Lower lobe of right lung (tissue), 2 donors: ENCODE data around the gene MFN2. TPM values are rescaled to one million over a fixed set of nuclear protein-coding genes. Genes with fewer than 3 reads are reported as not detected.

Source experiments
- ATAC-seq, 2 donors: fragments of 200-7000 bp; cut with Tn5 transposase; one replicate each; pipeline ENCODE4 v1.9.1; 2020 to 2022; ENCODE audit warnings: mild to moderate bottlenecking in 2 of 2, moderate library complexity in 2 of 2
- DNase-seq: peaks from one replicate; pipeline ENCODE4 v3.0.0-alpha.2; 2020
- H3K27ac ChIP-seq: fragments of 200-600 bp; one replicate; pipeline ENCODE4 v1.8.0; 2022
- H3K27me3 ChIP-seq: fragments of 200-600 bp; one replicate; pipeline ENCODE4 v1.8.0; 2022; ENCODE audit warnings: low read depth
- H3K36me3 ChIP-seq: fragments of 200-600 bp; one replicate; pipeline ENCODE4 v1.8.0; 2022; ENCODE audit warnings: mild to moderate bottlenecking
- H3K4me1 ChIP-seq: fragments of 200-600 bp; one replicate; pipeline ENCODE4 v1.8.0; 2022
- H3K4me3 ChIP-seq: fragments of 200-600 bp; one replicate; pipeline ENCODE4 v1.8.0; 2022; ENCODE audit warnings: mild to moderate bottlenecking
- H3K9me3 ChIP-seq: fragments of 200-600 bp; one replicate; pipeline ENCODE4 v1.8.0; 2022
- intact Hi-C: fragments of 100-400 bp; cut with DNase I; formaldehyde crosslinking; loops from one replicate; pipeline ENCODE4 v1.11.0; 2022
- microRNA-seq: library from miRNA; unstranded; fragments of <30 nt; microRNA quantifications from one replicate; pipeline ENCODE4 v1.2.0, GENCODE V29; 2020; ENCODE audit warnings: borderline number of aligned reads
- total RNA-seq: library from RNA; stranded (reverse); fragmentation: NEBNext Ultra II Directional; extraction: Animal tissue kit (Norgen Biotek cat#: 25700); gene quantifications from one replicate; pipeline ENCODE4 v1.2.1, GENCODE V29; 2021
- TF ChIP-seq, protein P1 (sequence below): fragments of 200-600 bp; IDR thresholded peaks from one replicate; pipeline ENCODE4 v1.8.0; 2022; ENCODE audit warnings: antibody characterized with exemption, mild to moderate bottlenecking
- donor health status: DM: no; HTN: yes; CAD: no; lungs with severe emphysema.

MFN2 gene
- total RNA-seq, 1 donor from 2014 or later = 72.2 TPM

DNA sequence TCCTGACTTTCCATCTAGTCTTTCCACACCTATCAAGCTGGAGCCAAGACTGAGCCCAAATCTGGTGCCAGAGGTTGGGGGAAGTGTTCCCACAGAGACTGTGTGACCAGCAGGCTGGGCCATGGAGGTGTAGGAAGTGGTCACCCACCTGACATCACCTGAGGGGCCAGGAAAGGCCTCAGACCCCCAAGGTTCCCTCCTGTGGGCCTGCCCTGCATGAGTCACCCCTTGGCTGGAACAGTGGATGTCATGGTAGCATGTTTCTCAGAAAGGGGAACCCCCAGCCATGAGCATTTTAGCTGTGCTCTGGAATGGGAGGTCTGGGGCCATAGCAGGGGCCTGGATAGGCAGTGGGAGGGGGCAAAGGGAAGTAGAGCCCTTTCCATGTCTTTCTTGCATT, 77.1 kb downstream of the MFN2 start:
- no peak overlapping the region for H3K4me3 ChIP-seq
- no peak overlapping the region for H3K27ac ChIP-seq
- no peaks in the 10 kb centered on the region for H3K36me3 ChIP-seq
- H3K27me3 ChIP-seq = no peaks in the 10 kb centered on the region
- intact Hi-C loops = no loop called here
- H3K4me1 ChIP-seq = peaks cover under 1% of the 10 kb centered on the region
- ATAC-seq = no peak
- TF ChIP-seq, protein P1, sequence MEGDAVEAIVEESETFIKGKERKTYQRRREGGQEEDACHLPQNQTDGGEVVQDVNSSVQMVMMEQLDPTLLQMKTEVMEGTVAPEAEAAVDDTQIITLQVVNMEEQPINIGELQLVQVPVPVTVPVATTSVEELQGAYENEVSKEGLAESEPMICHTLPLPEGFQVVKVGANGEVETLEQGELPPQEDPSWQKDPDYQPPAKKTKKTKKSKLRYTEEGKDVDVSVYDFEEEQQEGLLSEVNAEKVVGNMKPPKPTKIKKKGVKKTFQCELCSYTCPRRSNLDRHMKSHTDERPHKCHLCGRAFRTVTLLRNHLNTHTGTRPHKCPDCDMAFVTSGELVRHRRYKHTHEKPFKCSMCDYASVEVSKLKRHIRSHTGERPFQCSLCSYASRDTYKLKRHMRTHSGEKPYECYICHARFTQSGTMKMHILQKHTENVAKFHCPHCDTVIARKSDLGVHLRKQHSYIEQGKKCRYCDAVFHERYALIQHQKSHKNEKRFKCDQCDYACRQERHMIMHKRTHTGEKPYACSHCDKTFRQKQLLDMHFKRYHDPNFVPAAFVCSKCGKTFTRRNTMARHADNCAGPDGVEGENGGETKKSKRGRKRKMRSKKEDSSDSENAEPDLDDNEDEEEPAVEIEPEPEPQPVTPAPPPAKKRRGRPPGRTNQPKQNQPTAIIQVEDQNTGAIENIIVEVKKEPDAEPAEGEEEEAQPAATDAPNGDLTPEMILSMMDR = no peak
- no peaks in the 10 kb centered on the region for H3K9me3 ChIP-seq
- DNase-seq = no peak

DNA sequence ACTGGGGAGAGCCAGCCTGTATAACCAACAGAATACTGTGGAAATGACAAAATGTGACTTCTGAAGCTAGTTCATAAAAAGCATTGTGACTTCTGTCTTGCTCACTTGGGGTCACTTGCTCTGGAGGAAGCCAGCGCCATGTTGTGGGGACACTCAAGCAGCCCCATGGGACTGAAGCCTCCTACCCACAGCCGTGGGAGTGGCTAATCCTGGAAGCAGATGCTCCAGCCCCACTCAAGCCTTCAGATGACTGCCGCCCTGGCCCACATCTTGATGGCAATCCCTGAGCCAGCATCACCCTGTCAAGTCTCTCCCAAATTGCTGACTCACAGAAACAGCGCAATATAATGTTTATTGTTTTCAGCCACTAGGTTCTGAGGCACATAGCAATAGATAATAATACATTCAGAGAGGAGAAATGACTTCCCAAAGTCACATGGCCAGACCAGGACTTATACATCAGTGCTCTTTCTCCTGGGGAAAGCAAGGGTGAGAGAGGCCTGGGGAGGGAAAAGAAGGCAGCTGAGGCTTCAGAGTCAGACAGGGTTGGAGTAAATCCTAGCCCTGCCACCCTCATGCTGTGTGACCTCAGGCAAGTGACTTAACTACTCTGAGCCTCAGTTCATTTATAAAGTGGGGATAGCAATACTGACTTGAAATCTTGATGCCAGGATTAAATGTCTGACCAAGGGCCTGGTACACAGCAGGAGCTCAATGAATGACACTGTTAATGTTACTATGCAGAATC, 77.9 kb downstream of the MFN2 start:
- ATAC-seq (no peak), DNase-seq (no peak)
- Histone ChIP-seq H3K9me3 (no peaks in the 10 kb centered on the region), H3K27me3 (peaks cover 4% of the 10 kb centered on the region), H3K4me1 (peaks cover 2% of the 10 kb centered on the region), H3K4me3 (no peak overlapping the region), H3K27ac (no peak overlapping the region), H3K36me3 (no peaks in the 10 kb centered on the region)
- TF ChIP-seq, protein P1 = no peak
- intact Hi-C loops = no loop called here

DNA sequence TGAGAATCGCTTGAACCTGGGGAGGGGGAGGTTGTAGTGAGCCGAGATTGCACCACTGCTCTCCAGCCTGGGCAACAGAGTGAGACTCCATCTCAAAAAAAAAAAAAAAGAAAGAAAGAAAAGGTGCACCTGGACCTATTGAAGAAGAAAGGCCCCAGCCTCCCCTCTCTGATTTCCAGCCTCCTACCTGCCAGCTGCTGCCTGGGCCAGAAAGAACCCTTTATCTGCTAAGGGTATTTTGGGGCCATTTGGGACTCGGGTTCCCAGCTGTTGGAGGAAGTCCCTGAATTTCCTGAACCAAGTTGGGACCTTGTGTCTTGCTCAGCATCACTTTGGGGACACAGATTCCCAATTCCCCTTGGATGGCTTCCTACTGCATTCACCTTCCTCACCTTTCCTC, 79.0 kb downstream of the MFN2 start:
- H3K9me3 ChIP-seq = no peaks in the 10 kb centered on the region
- peaks cover 8% of the 10 kb centered on the region for H3K4me1 ChIP-seq
- DNase-seq (no peak), ATAC-seq (no peak)
- peaks cover 15% of the 10 kb centered on the region for H3K27me3 ChIP-seq
- TF ChIP-seq, protein P1 = no peak
- no peak overlapping the region for H3K4me3 ChIP-seq
- intact Hi-C loops = no loop called here
- H3K27ac ChIP-seq = no peak overlapping the region
- no peaks in the 10 kb centered on the region for H3K36me3 ChIP-seq

DNA sequence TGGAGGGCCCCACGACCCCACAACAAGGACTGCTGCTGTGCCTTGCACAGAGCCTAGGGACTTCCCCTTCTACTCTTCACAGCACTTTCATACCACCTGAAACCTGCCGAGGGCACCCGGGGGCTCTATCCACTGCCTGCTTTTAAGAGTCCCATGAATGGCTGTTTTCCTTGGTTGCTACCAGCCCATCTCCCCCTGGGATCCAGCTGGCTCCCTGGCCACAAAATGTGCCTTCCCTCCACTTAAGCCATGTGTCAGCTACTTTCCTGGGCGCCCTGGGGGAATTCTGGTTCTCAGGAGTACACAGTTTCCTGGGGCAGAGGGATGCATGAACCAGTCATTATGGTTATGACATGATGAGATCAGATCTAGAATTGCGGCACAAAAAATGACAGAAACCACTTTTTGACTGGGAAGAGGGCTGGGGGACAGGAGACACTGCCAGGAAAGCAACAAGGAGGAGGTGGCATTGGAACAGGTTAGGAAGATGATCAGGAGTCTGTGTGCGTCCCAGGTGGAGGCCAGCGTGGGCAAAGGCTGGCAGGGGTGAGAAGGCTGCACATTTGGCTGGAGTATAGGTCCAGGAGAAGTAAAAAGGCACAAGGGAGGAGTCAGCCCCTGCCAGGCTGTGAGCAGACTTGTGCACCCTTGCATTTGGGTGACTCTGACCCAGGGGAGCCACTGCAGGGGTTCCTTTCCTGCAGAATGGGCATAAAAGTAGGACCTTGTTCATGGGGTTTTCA, 79.6 kb downstream of the MFN2 start:
- DNase-seq (no peak), ATAC-seq (no peak)
- intact Hi-C loops = no loop called here
- TF ChIP-seq, protein P1 = no peak
- Histone ChIP-seq H3K4me1 (peaks cover 8% of the 10 kb centered on the region), H3K27ac (no peak overlapping the region), H3K36me3 (no peaks in the 10 kb centered on the region), H3K27me3 (peaks cover 22% of the 10 kb centered on the region), H3K9me3 (no peaks in the 10 kb centered on the region), H3K4me3 (no peak overlapping the region)

DNA sequence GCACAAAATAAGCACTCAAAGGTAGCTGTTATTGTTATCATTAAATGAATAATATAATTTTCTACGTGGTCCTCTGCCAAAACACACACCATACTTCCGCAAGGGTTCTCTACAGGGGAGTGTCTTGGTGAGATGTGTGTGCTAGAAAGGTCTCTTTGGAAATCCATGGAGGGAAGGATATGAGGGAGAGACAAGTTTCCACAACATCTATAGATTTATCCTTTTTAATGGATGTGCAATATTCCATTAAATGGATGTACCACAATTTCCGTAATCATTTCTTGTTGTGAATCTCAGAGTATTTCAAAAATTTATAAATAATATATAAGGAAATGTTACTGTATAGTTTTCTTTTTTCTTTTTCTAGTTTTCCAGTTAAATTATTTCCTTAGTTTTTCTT, 80.3 kb downstream of the MFN2 start:
- no peaks in the 10 kb centered on the region for H3K9me3 ChIP-seq
- H3K36me3 ChIP-seq = no peaks in the 10 kb centered on the region
- intact Hi-C loops = no loop called here
- ATAC-seq (no peak), DNase-seq (no peak)
- peaks cover 8% of the 10 kb centered on the region for H3K4me1 ChIP-seq
- H3K27me3 ChIP-seq = peaks cover 28% of the 10 kb centered on the region
- no peak overlapping the region for H3K27ac ChIP-seq
- H3K4me3 ChIP-seq = no peak overlapping the region
- TF ChIP-seq, protein P1 = no peak

Small RNA genes lying within 50 kb of the gene (microRNA-seq; reads per million reads assigned to microRNA genes)
- gene MIR6729 = not detected

Other genes with a start within 250 kb of the MFN2 start
- gene AGTRAP, start 244.3 kb upstream of the MFN2 start, total RNA-seq = 64.5 TPM
- 2.2 TPM for gene C1orf167, start 218.3 kb upstream of the MFN2 start, total RNA-seq
- gene MTHFR, start 174.5 kb upstream of the MFN2 start, total RNA-seq = 45.4 TPM
- gene CLCN6, start 174.3 kb upstream of the MFN2 start, total RNA-seq = 29.2 TPM
- 2.6 TPM for gene NPPA, start 132.7 kb upstream of the MFN2 start, total RNA-seq
- gene NPPB, start 121.5 kb upstream of the MFN2 start, total RNA-seq = not detected
- gene KIAA2013, start 54.0 kb upstream of the MFN2 start, total RNA-seq = 46.8 TPM
- gene PLOD1, start 45.7 kb upstream of the MFN2 start, total RNA-seq = 84.5 TPM
- gene MIIP, start 39.1 kb downstream of the MFN2 start, total RNA-seq = 39.3 TPM
- gene TNFRSF8, start 82.9 kb downstream of the MFN2 start, total RNA-seq = 2.7 TPM
- gene TNFRSF1B, start 186.5 kb downstream of the MFN2 start, total RNA-seq = 67.0 TPM
- 81.7 TPM for gene VPS13D, start 249.6 kb downstream of the MFN2 start, total RNA-seq